GM13976 (cell line): ENCODE results near the gene IFI27.

Source experiments
- DNase-seq: peaks from one replicate; pipeline ENCODE4 v3.0.0; 2012; ENCODE audit warnings: low spot score
- CTCF ChIP-seq: IDR thresholded peaks from 2 replicates; pipeline ENCODE4 v1.5.1; 2012; ENCODE audit warnings: borderline replicate concordance, mild to moderate bottlenecking; ENCODE audit not compliant: insufficient read depth; ENCODE audit errors: extremely low read depth, missing control alignments, control extremely low read depth
- in situ Hi-C: fragments of 300-500 bp; cut with MboI; formaldehyde crosslinking; loops from one replicate; pipeline ENCODE4 v1.12.0; 2022; ENCODE audit warnings: low sequenced_read_pairs, mixed read lengths, inconsistent platforms; ENCODE audit not compliant: unreplicated experiment

Gene IFI27

GRCh38 chr14:94122438-94122837 is 11.9 kb downstream of the IFI27 start:
- TF ChIP-seq CTCF, result no peak
- in situ Hi-C loops, result loop anchor here (10.0 kb wide), 1 partner anchor 188 kb away; no protein-coding TSS in a partner anchor
- no peak for DNase-seq

- DNase-seq, result no peak
- no peak for TF ChIP-seq CTCF
- in situ Hi-C loops, result loop anchor here (10.0 kb wide), 1 partner anchor 188 kb away; no protein-coding TSS in a partner anchor
Observed at GRCh38 chr14:94123296-94123695, 12.8 kb downstream of the IFI27 start.

- no peak for DNase-seq
- in situ Hi-C loops, result loop anchor here (10.0 kb wide), 1 partner anchor 189 kb away; no protein-coding TSS in a partner anchor
Observed at GRCh38 chr14:94123868-94124267, 13.3 kb downstream of the IFI27 start.

GRCh38 chr14:94124582-94125377 is 14.2 kb downstream of the IFI27 start:
- in situ Hi-C loops, result loop anchor here (10.0 kb wide), 1 partner anchor 190 kb away; no protein-coding TSS in a partner anchor
- DNase-seq, result no peak
- TF ChIP-seq CTCF, result no peak

More at GRCh38 chr14:94123868-94124267, 13.3 kb downstream of the IFI27 start:
- TF ChIP-seq CTCF, result no peak

- in situ Hi-C loops, result loop anchor here (10.0 kb wide), 1 partner anchor 191 kb away; no protein-coding TSS in a partner anchor
- no peak for DNase-seq
- TF ChIP-seq CTCF, result no peak
Observed at GRCh38 chr14:94125659-94126418, 15.3 kb downstream of the IFI27 start.

- no peak for TF ChIP-seq CTCF
- in situ Hi-C loops, result loop anchor here (10.0 kb wide), 1 partner anchor 192 kb away; no protein-coding TSS in a partner anchor
- DNase-seq, result no peak
Observed at GRCh38 chr14:94126419-94126677, 15.8 kb downstream of the IFI27 start.
